Subcutaneous abdominal adipose tissue (tissue), 5 donors: ENCODE results near the gene SSBP4.

Experiments used
- H3K27ac ChIP-seq: one replicate; pipeline ENCODE4 v1.7.0; 2013; ENCODE audit warnings: low read depth, mild to moderate bottlenecking, inconsistent platforms, low read length, moderate library complexity
- H3K27me3 ChIP-seq, 5 donors: one replicate each; pipeline ENCODE4 v1.7.0; 2013; ENCODE audit warnings: low read length in 5 of 5, inconsistent platforms in 1 of 5; ENCODE audit not compliant: control insufficient read depth in 5 of 5, insufficient read depth in 4 of 5
- H3K36me3 ChIP-seq, 5 donors: one replicate each; pipeline ENCODE4 v1.7.0; 2013; ENCODE audit warnings: low read length in 5 of 5; ENCODE audit not compliant: control insufficient read depth in 5 of 5, insufficient read depth in 5 of 5
- H3K4me1 ChIP-seq, 5 donors: one replicate each; pipeline ENCODE4 v1.7.0; 2013; ENCODE audit warnings: low read length in 5 of 5, mild to moderate bottlenecking in 3 of 5, moderate library complexity in 1 of 5; ENCODE audit not compliant: control insufficient read depth in 5 of 5, insufficient read depth in 5 of 5
- H3K4me3 ChIP-seq, 5 donors: one replicate each; pipeline ENCODE4 v1.7.0; 2013; ENCODE audit warnings: low read length in 5 of 5, low read depth in 1 of 5
- H3K9ac ChIP-seq, 5 donors: one replicate each; pipeline ENCODE4 v1.7.0; 2013; ENCODE audit warnings: low read length in 5 of 5, mild to moderate bottlenecking in 4 of 5, moderate library complexity in 3 of 5
- H3K9me3 ChIP-seq, 5 donors: one replicate each; pipeline ENCODE4 v1.7.0; 2013; ENCODE audit warnings: low read length in 5 of 5; ENCODE audit not compliant: control insufficient read depth in 5 of 5
- donor health status: healthy.
- donor health status: healthy.
- donor health status: healthy.
- donor health status: healthy.
- donor health status: healthy.

SSBP4 gene

DNA sequence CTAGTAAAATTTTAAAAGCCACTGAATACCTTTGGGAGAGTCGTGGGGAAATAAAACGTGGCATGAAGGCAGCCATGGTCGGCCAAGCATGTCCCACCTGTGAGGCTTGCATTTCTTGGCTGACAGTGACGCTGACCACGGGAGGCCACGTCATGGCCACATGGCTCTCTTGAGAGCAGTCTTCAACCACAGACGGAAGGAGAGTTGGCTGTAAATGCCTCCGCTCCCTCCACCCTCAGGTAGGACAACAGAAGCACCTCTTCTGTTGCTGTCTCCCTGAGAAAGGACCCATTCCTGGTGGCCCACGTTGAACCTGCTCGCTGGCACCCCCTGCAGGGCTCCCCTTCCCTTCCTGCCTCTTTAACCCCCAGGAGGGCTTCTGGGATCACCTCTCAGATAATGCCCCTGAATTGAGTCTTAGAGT is 11.1 kb upstream of the SSBP4 start:
- Histone ChIP-seq H3K4me3 (no peak overlapping the region), H3K27ac (no peak overlapping the region), H3K36me3 (no peaks in the 10 kb centered on the region), H3K9me3 (no peaks in the 10 kb centered on the region), H3K27me3 (peaks cover 0 to 2% (median 0%) of the 10 kb centered on the region in 5 donors), H3K4me1 (peaks cover 0 to 6% (median 0%) of the 10 kb centered on the region in 5 donors), H3K9ac (no peak overlapping the region)

- H3K36me3 ChIP-seq, result no peaks in the 10 kb centered on the region
- H3K27me3 ChIP-seq, result peaks cover 0 to 6% (median 0%) of the 10 kb centered on the region in 5 donors
- H3K4me1 ChIP-seq, result peaks cover 6 to 40% (median 35%) of the 10 kb centered on the region in 5 donors
These were observed 6.5 kb upstream of the SSBP4 start for GRCh38 chr19:18412610-18413239.

DNA sequence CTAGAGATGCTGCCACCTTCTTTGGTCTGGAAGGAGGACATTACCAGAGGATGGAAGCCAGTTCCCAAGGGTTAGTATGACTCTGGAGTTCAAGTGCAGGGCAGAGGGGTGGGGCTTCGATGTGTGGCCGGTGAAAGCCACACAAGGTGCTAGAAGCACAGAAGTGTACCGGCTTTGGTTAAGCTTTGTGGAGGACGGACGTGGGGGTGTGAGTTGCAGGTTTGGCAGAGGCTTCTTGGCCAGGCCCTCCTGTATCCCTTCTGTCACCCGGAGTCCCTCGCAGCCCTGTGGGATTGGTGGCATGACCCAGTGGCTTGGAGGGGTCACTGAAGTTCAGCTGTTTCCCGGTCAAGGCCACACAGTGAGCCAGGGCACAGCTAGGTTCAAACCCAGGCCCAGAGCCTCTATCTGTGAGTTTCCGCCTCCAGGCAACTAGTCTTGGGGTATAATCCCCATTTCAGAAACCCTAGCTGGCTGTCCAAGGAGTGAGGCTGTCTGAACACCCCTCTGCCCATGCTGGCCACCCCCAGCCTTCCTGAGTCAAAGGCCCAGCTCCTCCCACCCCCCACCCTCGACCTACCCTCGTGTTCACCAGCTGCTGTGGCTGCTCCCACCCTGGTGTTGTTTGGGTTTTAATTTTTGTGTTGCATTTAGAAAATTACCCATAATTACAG is 4.6 kb upstream of the SSBP4 start:
- Histone ChIP-seq H3K4me3 (peak overlapping the region in 4 of 5 donors; percentile 16 to 59 (median 24)), H3K9ac (peak overlapping the region in 3 of 5 donors; percentile 39 to 65 (median 39))

More at GRCh38 chr19:18412610-18413239, 6.5 kb upstream of the SSBP4 start:
- no peaks in the 10 kb centered on the region for H3K9me3 ChIP-seq
- no peak overlapping the region for H3K9ac ChIP-seq
- no peak overlapping the region for H3K4me3 ChIP-seq
- no peak overlapping the region for H3K27ac ChIP-seq

GRCh38 chr19:18415178-18415867 is 3.9 kb upstream of the SSBP4 start:
- Histone ChIP-seq H3K27me3 (peaks cover 0 to 12% (median 0%) of the 10 kb centered on the region in 5 donors), H3K36me3 (no peaks in the 10 kb centered on the region), H3K27ac (peak overlapping the region; percentile 86), H3K4me1 (peaks cover 12 to 60% (median 53%) of the 10 kb centered on the region in 5 donors), H3K9ac (peak overlapping the region in 3 of 5 donors; percentile 1 to 65 (median 64)), H3K4me3 (peak overlapping the region; percentile 27 to 72 (median 56)), H3K9me3 (no peaks in the 10 kb centered on the region)

More for the DNA sequence above, 4.6 kb upstream of the SSBP4 start:
- Histone ChIP-seq H3K27me3 (peaks cover 0 to 12% (median 0%) of the 10 kb centered on the region in 5 donors), H3K36me3 (no peaks in the 10 kb centered on the region), H3K9me3 (no peaks in the 10 kb centered on the region), H3K27ac (peak overlapping the region; percentile 86), H3K4me1 (peaks cover 12 to 54% (median 48%) of the 10 kb centered on the region in 5 donors)

DNA sequence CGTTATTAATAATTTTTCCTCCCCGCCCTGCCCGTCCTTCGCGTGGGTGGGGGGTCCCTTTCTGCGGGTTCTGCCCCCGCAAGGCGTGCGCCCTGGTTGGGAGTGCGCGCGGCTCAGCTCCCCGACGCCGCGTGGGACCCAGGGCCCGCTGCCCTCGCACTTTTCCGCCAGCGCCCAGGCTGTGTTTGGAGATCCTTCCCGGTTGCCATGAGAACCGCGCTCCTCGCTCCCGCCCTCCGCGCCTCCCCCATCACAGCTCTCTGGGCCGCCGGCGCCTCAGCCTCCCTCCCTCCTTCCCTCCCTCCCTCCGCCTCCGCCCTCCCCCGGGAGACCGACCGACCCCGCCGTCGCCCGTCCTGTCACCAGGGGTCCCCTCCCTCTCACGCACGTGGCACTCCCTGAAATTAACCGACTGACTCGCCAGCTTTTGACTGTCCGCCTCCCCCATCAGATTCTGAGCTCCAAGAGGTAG is 2.4 kb upstream of the SSBP4 start:
- H3K9ac ChIP-seq, result peak overlapping the region in 4 of 5 donors; percentile 54 to 68 (median 64)
- no peaks in the 10 kb centered on the region for H3K36me3 ChIP-seq
- H3K27ac ChIP-seq, result peak overlapping the region; percentile 86
- H3K9me3 ChIP-seq, result no peaks in the 10 kb centered on the region
- peak overlapping the region; percentile 44 to 61 (median 57) for H3K4me3 ChIP-seq
- H3K27me3 ChIP-seq, result peaks cover 0 to 12% (median 0%) of the 10 kb centered on the region in 5 donors
- peaks cover 10 to 71% (median 66%) of the 10 kb centered on the region in 5 donors for H3K4me1 ChIP-seq

DNA sequence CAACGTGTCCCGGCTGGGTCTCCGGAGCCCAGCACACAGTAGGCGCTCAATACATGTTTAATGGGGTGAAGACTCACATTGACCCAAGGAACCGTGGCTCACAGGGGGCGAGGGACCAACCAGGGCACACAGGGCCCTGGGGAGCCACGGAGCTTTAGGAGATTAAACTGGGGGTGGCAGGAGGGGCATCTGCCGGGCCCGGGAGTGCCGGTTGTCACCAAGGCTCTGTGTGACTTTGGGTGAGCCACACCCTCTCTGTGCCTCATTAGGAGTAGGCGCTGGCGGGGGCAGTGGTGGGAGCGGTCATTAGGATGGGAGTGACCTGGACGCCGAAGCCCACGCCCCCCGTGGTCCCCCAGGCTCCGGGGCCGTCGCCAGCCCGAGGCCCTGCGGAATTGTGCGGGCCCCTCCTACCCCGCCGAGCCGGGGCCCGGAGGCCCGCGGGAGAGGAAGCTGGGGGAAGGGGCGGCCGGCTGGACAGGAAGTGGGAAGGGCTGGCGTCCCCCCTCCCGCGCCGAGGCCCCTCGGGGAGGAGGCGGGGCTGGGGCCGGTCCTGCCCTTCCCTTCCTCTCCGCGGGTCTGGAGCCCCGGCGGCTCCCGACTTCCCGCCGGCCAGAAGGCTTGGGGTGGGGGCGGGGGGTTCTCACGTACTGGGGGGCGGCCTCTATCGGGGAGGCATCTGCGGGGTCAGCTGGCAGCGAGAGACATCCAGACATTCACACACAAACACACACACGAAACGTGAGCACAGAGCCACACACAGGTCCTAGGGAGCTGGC is 1.8 kb upstream of the SSBP4 start:
- peak overlapping the region; percentile 44 to 65 (median 58) for H3K4me3 ChIP-seq
- peaks cover 10 to 76% (median 70%) of the 10 kb centered on the region in 5 donors for H3K4me1 ChIP-seq
- peak overlapping the region in 4 of 5 donors; percentile 54 to 68 (median 64) for H3K9ac ChIP-seq
- H3K36me3 ChIP-seq, result no peaks in the 10 kb centered on the region
- peak overlapping the region; percentile 86 for H3K27ac ChIP-seq
- H3K27me3 ChIP-seq, result peaks cover 0 to 12% (median 0%) of the 10 kb centered on the region in 5 donors
- no peaks in the 10 kb centered on the region for H3K9me3 ChIP-seq

- Histone ChIP-seq H3K9ac (peak overlapping the region in 1 of 5 donors; percentile 61), H3K36me3 (no peaks in the 10 kb centered on the region), H3K27me3 (peaks cover 0 to 10% (median 0%) of the 10 kb centered on the region in 5 donors), H3K4me3 (peak overlapping the region in 4 of 5 donors; percentile 23 to 72 (median 64)), H3K9me3 (no peaks in the 10 kb centered on the region), H3K27ac (peak overlapping the region; percentile 86), H3K4me1 (peaks cover 10 to 82% (median 75%) of the 10 kb centered on the region in 5 donors)
These were observed 1.1 kb upstream of the SSBP4 start for GRCh38 chr19:18418029-18418482.

DNA sequence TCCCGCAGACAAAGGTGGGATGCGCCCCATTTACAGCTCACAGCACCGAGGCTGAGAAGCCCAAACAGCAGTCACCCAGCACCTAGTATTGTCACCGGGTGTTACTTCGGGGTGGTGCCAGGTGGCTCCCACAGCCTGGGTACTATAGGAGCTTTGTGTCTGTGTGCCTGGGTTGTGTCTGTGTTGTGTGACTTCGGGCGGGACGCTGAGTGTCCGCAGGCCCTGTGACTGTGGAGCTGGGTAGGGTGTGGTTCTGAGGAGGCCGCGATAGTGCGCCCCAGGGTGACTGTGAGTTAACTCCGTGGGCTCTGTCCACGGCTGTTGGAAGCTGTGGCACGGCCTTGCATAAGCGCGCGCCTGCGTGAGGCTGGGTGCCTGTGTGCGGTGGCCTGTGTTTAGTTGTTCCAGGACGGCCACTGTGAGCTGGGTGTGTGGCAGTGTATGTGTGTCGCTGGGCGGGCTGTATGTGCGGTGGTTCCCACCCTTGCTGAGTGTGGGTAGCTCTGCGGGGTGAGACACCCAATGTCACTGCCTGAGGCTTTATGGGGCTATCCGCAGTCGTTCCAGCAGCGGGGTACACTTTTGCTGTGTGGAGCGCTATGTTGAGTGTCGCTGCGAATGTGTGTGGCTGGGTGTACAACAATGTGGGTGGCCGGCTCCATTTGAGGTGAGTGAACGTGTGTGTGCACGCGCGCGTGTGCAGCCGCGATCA is 559 bp upstream of the SSBP4 start:
- Histone ChIP-seq H3K27me3 (peaks cover 0 to 10% (median 0%) of the 10 kb centered on the region in 5 donors), H3K9me3 (no peaks in the 10 kb centered on the region), H3K4me1 (peaks cover 10 to 88% (median 80%) of the 10 kb centered on the region in 5 donors), H3K9ac (peak overlapping the region in 2 of 5 donors; percentile 36 to 61), H3K4me3 (peak overlapping the region; percentile 62 to 72 (median 65)), H3K27ac (peak overlapping the region; percentile 86), H3K36me3 (no peaks in the 10 kb centered on the region)
